CD4-positive, alpha-beta T cell treated with Interleukin-4 for 4 hours (primary cell): ENCODE data around the gene WDR91.
"Not testable (repeated sequence)": the region's sequence is repeated elsewhere in the genome, so short reads cannot be mapped to it uniquely, and the experiment has no call there.

Source experiments
- DNase-seq: peaks from one replicate; pipeline ENCODE4 v3.0.0-alpha.2; 2020

Gene WDR91

GRCh38 chr7:135232720-135233119, 21.4 kb upstream of the WDR91 start:
- no peak for DNase-seq

- DNase-seq = no peak
These were observed 20.8 kb upstream of the WDR91 start for GRCh38 chr7:135232087-135232486.

GRCh38 chr7:135231686-135232085, 20.4 kb upstream of the WDR91 start:
- no peak for DNase-seq

GRCh38 chr7:135224027-135224426, 12.7 kb upstream of the WDR91 start:
- no peak for DNase-seq

GRCh38 chr7:135217645-135218509, 6.6 kb upstream of the WDR91 start:
- DNase-seq = no peak

GRCh38 chr7:135215698-135216097, 4.4 kb upstream of the WDR91 start:
- no peak for DNase-seq

- DNase-seq = no peak
These were observed 3.9 kb upstream of the WDR91 start for GRCh38 chr7:135215180-135215579.

GRCh38 chr7:135213831-135214230, 2.5 kb upstream of the WDR91 start:
- no peak for DNase-seq

GRCh38 chr7:135211946-135212685, 790 bp upstream of the WDR91 start:
- not testable (repeated sequence) for DNase-seq

GRCh38 chr7:135210888-135211178, 493 bp downstream of the WDR91 start:
- DNase-seq = peak; percentile 10

- DNase-seq = no peak
These were observed 2.0 kb downstream of the WDR91 start for GRCh38 chr7:135209225-135209834.

- DNase-seq = no peak
These were observed 3.1 kb downstream of the WDR91 start for GRCh38 chr7:135208102-135208793.

GRCh38 chr7:135207406-135208101, 3.8 kb downstream of the WDR91 start:
- no peak for DNase-seq

GRCh38 chr7:135206941-135207391, 4.4 kb downstream of the WDR91 start:
- DNase-seq = no peak

- DNase-seq = no peak
These were observed 5.5 kb downstream of the WDR91 start for GRCh38 chr7:135205850-135206249.

- DNase-seq = no peak
These were observed 6.5 kb downstream of the WDR91 start for GRCh38 chr7:135204876-135205275.

GRCh38 chr7:135204341-135204749, 7.0 kb downstream of the WDR91 start:
- DNase-seq = no peak

- no peak for DNase-seq
These were observed 10.0 kb downstream of the WDR91 start for GRCh38 chr7:135201350-135201749.

GRCh38 chr7:135200821-135201331, 10.4 kb downstream of the WDR91 start:
- DNase-seq = no peak

- no peak for DNase-seq
These were observed 11.9 kb downstream of the WDR91 start for GRCh38 chr7:135199439-135199838.

- DNase-seq = no peak
These were observed 13.2 kb downstream of the WDR91 start for GRCh38 chr7:135197906-135198655.

GRCh38 chr7:135197343-135197742, 14.0 kb downstream of the WDR91 start:
- DNase-seq = no peak
